Activated naive CD8-positive, alpha-beta T cell treated with anti-CD3 and anti-CD28 coated beads, Interleukin-2, amount 50 U/mL, for 24 hours (primary cell): ENCODE data around the gene ARMC9.
"Not testable (repeated sequence)": the region's sequence is repeated elsewhere in the genome, so short reads cannot be mapped to it uniquely, and the experiment has no call there.

ENCODE experiments used
- ATAC-seq: fragments of 150-1000 bp; cut with Tn5 transposase; one replicate; pipeline ENCODE4 v1.10.0; 2021
- DNase-seq: peaks from one replicate; pipeline ENCODE4 v3.0.0; 2021
- H3K27ac Mint-ChIP-seq: one replicate; pipeline ENCODE4 v1.8.0; 2021; ENCODE audit warnings: mild to moderate bottlenecking, mixed read lengths
- H3K27me3 Mint-ChIP-seq: one replicate; pipeline ENCODE4 v1.8.0; 2021; ENCODE audit warnings: mixed read lengths
- H3K36me3 Mint-ChIP-seq: one replicate; pipeline ENCODE4 v1.8.0; 2021; ENCODE audit warnings: low read depth, mixed read lengths
- H3K4me1 Mint-ChIP-seq: one replicate; pipeline ENCODE4 v1.8.0; 2021; ENCODE audit warnings: mixed read lengths
- H3K4me3 Mint-ChIP-seq: one replicate; pipeline ENCODE4 v1.8.0; 2021; ENCODE audit warnings: mild to moderate bottlenecking, moderate library complexity, mixed read lengths
- H3K9me3 Mint-ChIP-seq: one replicate; pipeline ENCODE4 v1.8.0; 2021; ENCODE audit warnings: mixed read lengths

ARMC9 gene

DNA sequence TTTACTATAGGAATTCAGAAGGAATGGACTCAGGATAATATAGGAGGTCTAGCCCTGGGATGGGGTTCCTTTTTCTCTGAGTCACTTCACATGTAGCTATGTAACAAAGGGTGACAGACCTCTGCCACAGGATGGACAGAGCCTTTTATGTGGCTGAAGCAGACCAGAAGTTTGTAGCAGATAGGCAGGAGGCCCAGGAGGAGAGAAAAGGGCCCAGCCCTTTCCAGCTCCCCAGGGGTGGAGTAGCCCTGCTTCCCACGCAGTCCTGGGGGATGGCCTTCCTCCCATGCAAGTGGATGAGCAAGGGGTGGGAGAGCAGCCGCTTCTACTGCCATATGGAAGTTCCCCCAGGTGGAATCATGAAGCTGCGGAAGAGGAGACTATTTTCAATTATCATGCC, 40.3 kb downstream of the ARMC9 start:
- ATAC-seq (no peak), DNase-seq (no peak)
- Mint-ChIP-seq H3K4me3 (no peak overlapping the region), H3K27me3 (no peaks in the 10 kb centered on the region), H3K36me3 (no peaks in the 10 kb centered on the region), H3K9me3 (no peaks in the 10 kb centered on the region), H3K27ac (no peak overlapping the region), H3K4me1 (no peaks in the 10 kb centered on the region)

GRCh38 chr2:231239751-231240150, 41.3 kb downstream of the ARMC9 start:
- Mint-ChIP-seq H3K9me3 (no peaks in the 10 kb centered on the region), H3K4me3 (no peak overlapping the region), H3K27me3 (no peaks in the 10 kb centered on the region), H3K36me3 (no peaks in the 10 kb centered on the region), H3K4me1 (no peaks in the 10 kb centered on the region), H3K27ac (no peak overlapping the region)
- ATAC-seq (no peak), DNase-seq (no peak)

DNA sequence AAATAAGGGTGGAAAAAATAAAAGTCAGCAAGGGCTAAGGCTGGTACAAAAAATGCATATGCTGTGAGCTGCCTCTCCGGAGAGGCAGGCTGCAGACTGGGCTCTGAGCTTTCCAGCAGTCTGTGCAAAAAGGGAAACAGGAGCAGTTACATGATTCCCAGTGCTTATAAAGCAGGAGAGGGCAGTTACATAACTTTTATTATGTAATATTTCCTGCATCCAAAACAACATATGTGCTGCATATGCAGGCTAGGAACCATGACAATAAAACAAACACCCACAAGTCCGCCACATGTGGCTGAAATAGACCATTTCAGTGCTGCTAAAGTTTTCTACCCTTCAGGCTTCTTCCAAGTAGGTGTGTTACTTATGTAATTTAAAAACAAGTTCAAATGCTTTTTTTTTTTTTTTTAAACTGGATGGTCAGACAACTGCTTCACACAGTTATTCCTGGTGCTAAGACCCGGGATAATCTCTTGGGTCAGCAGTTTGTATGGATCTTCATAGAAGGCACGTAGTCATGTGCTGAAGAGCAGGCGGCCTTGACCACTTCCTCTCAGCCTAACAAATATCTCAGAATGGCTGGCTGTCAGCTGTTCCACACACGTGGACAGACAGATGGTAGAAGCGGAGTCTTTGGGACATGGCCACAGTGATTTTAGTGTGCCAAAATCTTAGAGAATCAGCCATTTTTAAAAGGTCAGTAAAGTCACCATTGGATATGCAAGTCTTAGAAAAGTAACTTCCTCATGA, 43.5 kb downstream of the ARMC9 start:
- no peaks in the 10 kb centered on the region for H3K9me3 Mint-ChIP-seq
- no peak for DNase-seq

GRCh38 chr2:231243866-231244265, 45.4 kb downstream of the ARMC9 start:
- no peaks in the 10 kb centered on the region for H3K9me3 Mint-ChIP-seq
- no peak overlapping the region for H3K27ac Mint-ChIP-seq
- H3K4me3 Mint-ChIP-seq, result no peak overlapping the region
- no peaks in the 10 kb centered on the region for H3K4me1 Mint-ChIP-seq
- no peaks in the 10 kb centered on the region for H3K36me3 Mint-ChIP-seq
- DNase-seq (no peak), ATAC-seq (no peak)
- H3K27me3 Mint-ChIP-seq, result no peaks in the 10 kb centered on the region

More for the DNA sequence above, 43.5 kb downstream of the ARMC9 start:
- Mint-ChIP-seq H3K36me3 (no peaks in the 10 kb centered on the region), H3K27me3 (no peaks in the 10 kb centered on the region), H3K4me3 (no peak overlapping the region), H3K27ac (no peak overlapping the region), H3K4me1 (no peaks in the 10 kb centered on the region)
- ATAC-seq, result no peak

GRCh38 chr2:231244382-231245248, 46.2 kb downstream of the ARMC9 start:
- no peak overlapping the region for H3K27ac Mint-ChIP-seq
- no peak overlapping the region for H3K4me3 Mint-ChIP-seq
- no peaks in the 10 kb centered on the region for H3K4me1 Mint-ChIP-seq
- ATAC-seq (no peak), DNase-seq (no peak)
- H3K9me3 Mint-ChIP-seq, result no peaks in the 10 kb centered on the region
- H3K27me3 Mint-ChIP-seq, result no peaks in the 10 kb centered on the region
- H3K36me3 Mint-ChIP-seq, result no peaks in the 10 kb centered on the region

DNA sequence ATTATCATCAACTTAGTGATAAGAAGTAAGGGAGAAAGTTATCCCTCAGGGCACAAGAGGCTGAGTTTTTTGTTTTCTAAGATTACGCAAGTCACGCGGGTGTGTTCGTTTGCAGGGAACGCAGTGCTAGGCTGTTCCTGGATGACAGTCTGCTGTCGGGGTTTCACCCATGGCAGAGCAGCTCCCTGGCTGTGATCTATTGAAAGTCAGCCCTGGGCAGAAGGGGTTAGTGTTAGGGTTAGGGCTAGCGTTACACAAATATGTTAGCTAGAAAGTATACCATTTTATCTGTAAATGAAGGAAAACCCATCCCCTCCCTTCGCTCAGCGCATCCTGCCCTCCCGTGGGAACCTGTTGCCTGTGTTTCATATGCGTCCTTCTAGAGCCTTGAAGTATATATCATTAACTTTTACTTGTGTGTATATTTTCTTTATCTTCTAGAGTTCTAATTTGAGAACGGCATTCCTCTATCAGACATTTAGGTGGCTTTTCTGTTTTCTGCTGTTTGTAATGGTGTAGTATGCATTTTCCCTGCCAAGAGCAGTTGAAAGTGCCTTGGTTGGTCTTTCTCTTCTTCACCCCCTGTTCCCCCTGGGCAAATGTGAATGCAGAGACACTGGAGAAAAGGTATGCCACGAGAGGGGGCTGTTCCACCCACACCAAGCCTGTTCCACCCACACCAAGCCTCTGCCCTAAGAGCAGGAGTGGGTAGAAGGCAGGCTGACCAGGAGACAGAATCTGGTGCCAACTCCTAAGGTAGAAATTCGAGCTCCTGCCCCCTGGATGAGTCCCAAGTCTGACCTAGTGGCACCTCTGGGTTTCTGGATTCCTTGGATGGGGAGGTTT, 47.0 kb downstream of the ARMC9 start:
- H3K4me1 Mint-ChIP-seq, result no peaks in the 10 kb centered on the region
- H3K27me3 Mint-ChIP-seq, result no peaks in the 10 kb centered on the region
- DNase-seq (no peak), ATAC-seq (no peak)
- no peaks in the 10 kb centered on the region for H3K36me3 Mint-ChIP-seq
- no peaks in the 10 kb centered on the region for H3K9me3 Mint-ChIP-seq
- H3K27ac Mint-ChIP-seq, result no peak overlapping the region
- no peak overlapping the region for H3K4me3 Mint-ChIP-seq

GRCh38 chr2:231246171-231246842, 47.9 kb downstream of the ARMC9 start:
- no peak overlapping the region for H3K27ac Mint-ChIP-seq
- H3K4me3 Mint-ChIP-seq, result no peak overlapping the region
- ATAC-seq (no peak), DNase-seq (no peak)
- H3K9me3 Mint-ChIP-seq, result no peaks in the 10 kb centered on the region
- no peaks in the 10 kb centered on the region for H3K36me3 Mint-ChIP-seq
- no peaks in the 10 kb centered on the region for H3K4me1 Mint-ChIP-seq
- no peaks in the 10 kb centered on the region for H3K27me3 Mint-ChIP-seq

DNA sequence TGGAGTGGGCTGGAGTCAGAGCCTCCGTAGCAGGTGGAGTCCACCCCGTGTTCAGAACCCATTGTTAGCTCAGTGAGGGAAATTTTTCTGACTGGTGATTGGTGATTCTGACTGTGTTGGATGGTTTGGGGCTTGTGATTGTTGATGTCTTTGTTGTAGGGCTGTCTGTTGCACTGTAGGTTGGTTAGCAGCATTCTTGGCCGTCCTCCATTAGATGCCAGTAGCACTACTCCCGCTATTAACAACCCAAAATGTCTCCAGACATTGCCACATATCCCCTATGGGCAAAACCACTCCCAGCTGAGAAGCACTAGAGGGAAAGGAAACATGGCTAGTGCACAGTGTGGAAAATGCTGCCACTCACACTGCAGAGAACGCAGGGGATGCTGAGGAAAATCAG, 51.7 kb downstream of the ARMC9 start:
- no peak for DNase-seq
- Mint-ChIP-seq H3K4me1 (no peaks in the 10 kb centered on the region), H3K9me3 (no peaks in the 10 kb centered on the region), H3K27ac (no peak overlapping the region), H3K27me3 (no peaks in the 10 kb centered on the region), H3K4me3 (no peak overlapping the region), H3K36me3 (no peaks in the 10 kb centered on the region)
- no peak for ATAC-seq

DNA sequence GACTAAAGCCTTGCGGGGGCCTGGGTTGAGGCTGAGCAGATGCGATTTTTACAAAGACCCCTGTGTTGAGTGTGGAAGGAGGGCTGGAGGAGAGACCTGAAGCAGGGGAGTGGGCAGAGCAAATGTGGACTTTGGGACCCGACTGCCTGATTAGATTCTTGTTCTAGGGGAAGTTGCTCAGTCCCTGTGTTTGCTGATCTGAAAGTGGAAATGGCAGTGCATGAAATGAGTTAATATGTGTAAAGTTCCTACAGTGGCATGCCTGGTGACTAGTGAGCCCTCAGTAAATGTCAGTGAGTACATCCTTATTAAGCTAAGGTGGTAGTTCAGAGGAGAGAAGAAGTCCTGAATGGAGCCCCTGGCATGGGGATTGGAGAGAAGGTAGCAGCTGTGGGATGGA, 52.3 kb downstream of the ARMC9 start:
- H3K9me3 Mint-ChIP-seq, result no peaks in the 10 kb centered on the region
- no peaks in the 10 kb centered on the region for H3K27me3 Mint-ChIP-seq
- H3K4me1 Mint-ChIP-seq, result no peaks in the 10 kb centered on the region
- no peaks in the 10 kb centered on the region for H3K36me3 Mint-ChIP-seq
- DNase-seq (no peak), ATAC-seq (no peak)
- H3K4me3 Mint-ChIP-seq, result no peak overlapping the region
- H3K27ac Mint-ChIP-seq, result no peak overlapping the region

GRCh38 chr2:231253292-231253691, 54.9 kb downstream of the ARMC9 start:
- not testable (repeated sequence) for DNase-seq, H3K4me3 Mint-ChIP-seq, H3K9me3 Mint-ChIP-seq, H3K27me3 Mint-ChIP-seq, H3K36me3 Mint-ChIP-seq, H3K27ac Mint-ChIP-seq, ATAC-seq, H3K4me1 Mint-ChIP-seq

DNA sequence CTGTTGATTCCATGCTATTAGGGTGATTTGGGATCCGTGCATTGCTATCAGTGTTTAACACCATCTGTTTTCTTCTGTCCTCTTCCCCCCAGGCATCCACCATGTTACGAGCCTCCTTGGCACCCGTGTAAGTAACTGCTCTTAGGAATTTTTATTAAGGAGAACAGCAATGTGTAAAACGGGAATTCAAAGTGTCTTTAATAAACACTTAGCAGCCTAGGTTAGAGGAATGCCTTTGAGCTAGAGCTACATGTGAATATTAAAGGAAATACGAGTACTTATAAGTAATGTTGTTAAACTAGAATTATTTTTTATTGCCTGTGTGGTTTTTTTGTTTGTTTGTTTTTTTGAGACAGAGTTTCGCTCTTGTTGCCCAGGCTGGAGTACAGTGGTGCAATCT, 58.1 kb downstream of the ARMC9 start:
- DNase-seq (no peak), ATAC-seq (no peak)
- Mint-ChIP-seq H3K36me3 (no peaks in the 10 kb centered on the region), H3K27ac (no peak overlapping the region), H3K4me3 (no peak overlapping the region), H3K9me3 (no peaks in the 10 kb centered on the region), H3K4me1 (peaks cover 6% of the 10 kb centered on the region), H3K27me3 (no peaks in the 10 kb centered on the region)

DNA sequence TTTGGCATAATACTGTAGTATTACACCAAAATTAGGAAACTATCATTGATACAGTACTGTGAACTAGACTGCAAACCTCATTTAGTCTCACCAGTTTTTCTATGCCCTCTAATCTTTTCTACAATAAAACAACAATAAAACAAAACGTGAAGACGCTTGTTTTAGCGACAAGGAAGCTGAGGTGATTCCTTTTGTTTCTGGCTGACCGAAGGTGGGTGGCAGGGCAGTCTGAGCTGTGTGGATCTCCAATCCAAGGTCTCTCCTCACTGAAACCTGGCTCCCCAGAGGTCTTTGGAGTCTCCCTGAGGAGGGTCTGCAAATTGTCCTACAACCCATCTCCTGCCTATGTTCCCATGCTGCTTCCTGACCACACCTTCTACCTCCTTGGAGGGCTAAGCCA, 59.3 kb downstream of the ARMC9 start:
- H3K36me3 Mint-ChIP-seq, result no peaks in the 10 kb centered on the region
- H3K4me1 Mint-ChIP-seq, result peaks cover 6% of the 10 kb centered on the region
- ATAC-seq (no peak), DNase-seq (no peak)
- no peaks in the 10 kb centered on the region for H3K9me3 Mint-ChIP-seq
- H3K4me3 Mint-ChIP-seq, result no peak overlapping the region
- H3K27me3 Mint-ChIP-seq, result no peaks in the 10 kb centered on the region
- H3K27ac Mint-ChIP-seq, result no peak overlapping the region

DNA sequence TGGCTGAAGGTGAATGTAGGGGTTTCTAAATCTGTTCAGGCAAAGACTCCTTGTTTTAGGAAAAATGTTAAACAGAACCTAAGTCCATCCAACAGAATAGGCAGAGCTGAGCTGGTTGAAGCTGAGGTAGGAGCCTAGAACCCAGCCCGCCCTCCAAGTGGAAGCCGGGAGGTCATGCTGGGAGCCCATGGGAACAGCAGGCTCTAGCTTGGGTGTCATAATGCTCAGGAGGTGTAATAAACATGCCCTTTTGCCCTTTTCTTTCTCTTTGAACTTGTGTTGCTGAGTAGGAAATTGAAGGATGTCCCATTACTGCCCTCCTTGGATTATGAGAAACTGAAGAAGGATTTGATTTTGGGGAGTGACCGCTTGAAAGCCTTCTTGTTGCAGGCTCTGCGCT, 60.3 kb downstream of the ARMC9 start:
- Mint-ChIP-seq H3K4me1 (peaks cover 6% of the 10 kb centered on the region), H3K27me3 (no peaks in the 10 kb centered on the region), H3K9me3 (no peaks in the 10 kb centered on the region), H3K4me3 (no peak overlapping the region), H3K27ac (no peak overlapping the region), H3K36me3 (no peaks in the 10 kb centered on the region)
- DNase-seq, result no peak
- ATAC-seq, result peak; percentile 7

DNA sequence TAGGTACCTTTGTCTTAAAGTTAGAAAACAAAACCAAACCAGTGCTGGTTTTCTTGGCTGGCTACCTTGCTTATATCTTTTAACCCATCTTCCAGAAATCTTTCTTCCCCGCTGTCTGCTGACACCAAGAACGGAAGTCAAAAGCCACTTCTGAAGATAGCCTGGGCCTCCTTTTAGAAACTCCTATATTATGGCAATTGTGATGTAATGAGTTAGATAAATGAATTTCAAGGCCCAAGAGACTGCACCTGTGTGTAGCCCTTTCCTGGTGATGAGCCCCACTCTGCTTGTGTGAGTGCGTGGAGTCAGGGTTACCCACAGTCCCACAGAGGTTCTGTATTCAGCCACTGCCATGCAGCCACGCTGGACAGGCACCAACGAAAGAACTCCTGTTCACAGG, 60.7 kb downstream of the ARMC9 start:
- no peak overlapping the region for H3K27ac Mint-ChIP-seq
- no peaks in the 10 kb centered on the region for H3K27me3 Mint-ChIP-seq
- no peaks in the 10 kb centered on the region for H3K9me3 Mint-ChIP-seq
- DNase-seq (no peak), ATAC-seq (no peak)
- H3K36me3 Mint-ChIP-seq, result no peaks in the 10 kb centered on the region
- no peak overlapping the region for H3K4me3 Mint-ChIP-seq
- peaks cover 6% of the 10 kb centered on the region for H3K4me1 Mint-ChIP-seq
